Heart right ventricle (tissue), 16 donors: ENCODE measurements around the gene TBL2. TPM values are rescaled to one million over a fixed set of nuclear protein-coding genes. Genes with fewer than 3 reads are reported as not detected.

Experiments
- ATAC-seq, 8 donors: fragments of 200-7000 bp; cut with Tn5 transposase; one replicate each; pipeline ENCODE4 v1.9.1; 2020; ENCODE audit warnings: mild to moderate bottlenecking in 8 of 8, moderate library complexity in 8 of 8, moderate number of reproducible peaks in 1 of 8
- DNase-seq, 2 donors: peaks; one replicate each; pipeline ENCODE4 v3.0.0-alpha.2; 2020
- H3K27ac ChIP-seq, 10 donors: fragments of 200-600 bp; sonication (generic) in 2 of 10; one replicate each; pipeline versions ENCODE4 v1.5.0 to v1.8.0; 2020 to 2022; ENCODE audit warnings: mild to moderate bottlenecking in 3 of 10
- H3K27me3 ChIP-seq, 7 donors: fragments of 200-600 bp; one replicate each; pipeline ENCODE4 v1.8.0; 2021 to 2022; ENCODE audit warnings: mild to moderate bottlenecking in 2 of 7
- H3K36me3 ChIP-seq, 9 donors: fragments of 200-600 bp; sonication (generic) in 1 of 9; one replicate each; pipeline versions ENCODE4 v1.5.0 to v1.8.0; 2020 to 2022; ENCODE audit warnings: mild to moderate bottlenecking in 2 of 9
- H3K4me1 ChIP-seq, 9 donors: fragments of 200-600 bp; sonication (generic) in 1 of 9; one replicate each; pipeline versions ENCODE4 v1.5.0 to v1.8.0; 2020 to 2022; ENCODE audit warnings: mild to moderate bottlenecking in 4 of 9
- H3K4me3 ChIP-seq, 10 donors: fragments of 200-600 bp; sonication (generic) in 2 of 10; one replicate each; pipeline versions ENCODE4 v1.5.0 to v1.8.0; 2020 to 2022; ENCODE audit warnings: mild to moderate bottlenecking in 7 of 10, moderate library complexity in 2 of 10
- H3K9me3 ChIP-seq, 11 donors: fragments of 200-600 bp in 10 of 11; sonication (generic) in 2 of 11; one replicate each; pipeline versions ENCODE4 v1.5.0 to v1.8.0; 2013 to 2022; ENCODE audit warnings: mild to moderate bottlenecking in 2 of 11, control low read depth in 1 of 11, moderate library complexity in 1 of 11
- CTCF ChIP-seq, 9 donors: fragments of 200-600 bp; sonication (generic) in 2 of 9; IDR thresholded peaks; one replicate each; pipeline versions ENCODE4 v1.5.0 to v1.8.0; 2021 to 2022; ENCODE audit warnings: antibody characterized with exemption in 9 of 9, mild to moderate bottlenecking in 5 of 9, moderate library complexity in 1 of 9
- WGBS, 2 donors: extraction: QIAGEN DNeasy Blood & Tissue Kit; methylation state at CpG; one replicate each; pipeline ENCODE4 v1.1.7; 2013; ENCODE audit warnings: inconsistent platforms in 1 of 2; 5-methylcytosine and 5-hydroxymethylcytosine counted together
- intact Hi-C, 10 donors: fragments of 100-400 bp; cut with DNase I; formaldehyde crosslinking; loops; one replicate each; pipeline versions ENCODE4 v1.11.1 to v1.14.2; 2022
- polyA plus RNA-seq, 2 donors: library from polyadenylated mRNA; stranded (reverse); fragments of 200-250 nt; gene quantifications; one replicate each; pipeline ENCODE4 v1.2.3, GENCODE V29; 2013
- total RNA-seq, 10 donors: library from RNA; stranded (reverse); fragmentation: NEBNext Ultra II Directional in 3 of 10; extraction: Animal tissue kit (Norgen Biotek cat#: 25700) in 3 of 10; gene quantifications; one replicate each; pipeline versions ENCODE4 v1.2.1 to v1.2.4, GENCODE V29; 2021 to 2023
- donor health status: Arrhythmogenic right ventricular cardiomyopathy.
- donor health status: ischemic (EF 13 %, LVEDD 7.1; RV severe dilation, severe dysfunction).
- donor health status: healthy with polysubstance abuse.
- donor health status: DM: no; HTN: yes; CAD: no.
- donor health status: DM: no; HTN: no; CAD: no.
- donor health status: ischemic (EF 25% LVEDD 6.9; RV normal size, moderate dysfunction).
- donor health status: ischemic (EF 25% LVEDD 5.7; RV mildly dilated, moderate dysfunction).
- donor health status: healthy.
- donor health status: DM: yes; HTN: yes; CAD: no.
- donor health status: Ischemic cardiomyopathy.
- donor health status: ischemic (EF 35%, LVEDD 5.7; RV mildly dilated, moderate dysfunction).
- donor health status: nonischemic (EF 11% LVEDD 7.7; RV severe dilation, severe dysfunction).
- donor health status: DM: yes; HTN: yes; CAD: no.
- donor health status: PGD.
- donor health status: ischemic (EF 29% LVEDD 5.4; RV normal size, mild dysfunction).
- donor health status: nonischemic (EF 23%, LVEDD 6.1; RV moderate dilation, normal function).

Gene TBL2
- total and polyA plus RNA-seq, 12 donors = 6.9 to 22.1 (median 10.4) TPM

GRCh38 chr7:73623798-73624668 lies 45.7 kb upstream of the TBL2 start, which contains the start of gene MLXIPL:
MLXIPL (minus strand) TSS chr7:73624522; CDS start chr7:73624492, 30 bp downstream.
- intact Hi-C loops = no loop called here
- H3K4me1 ChIP-seq = peaks cover 0 to 22% (median 20%) of the 10 kb centered on the region in 9 donors
- no peak for TF ChIP-seq CTCF (IDR thresholded peaks at IDR 0.05)
- ATAC-seq (peak; percentile 75 to 94 (median 88)), DNase-seq (peak; percentile 57 to 78)
- no peak within 1 kb of the TSS for H3K27ac ChIP-seq
- H3K27me3 ChIP-seq = peaks cover 8 to 85% (median 77%) of the 10 kb centered on the region in 7 donors
- no peaks in the 10 kb centered on the region for H3K9me3 ChIP-seq
- H3K36me3 ChIP-seq = no peaks in the 10 kb centered on the region
- H3K4me3 ChIP-seq = peak within 1 kb of the TSS; percentile 19 to 56 (median 50)
- WGBS, 2 donors = 1 to 2% methylated on average over 73 to 80 of the region's 80 CpGs

GRCh38 chr7:73622909-73623797 lies 44.8 kb upstream of the TBL2 start:
- no peaks in the 10 kb centered on the region for H3K9me3 ChIP-seq
- peaks cover 8 to 79% (median 68%) of the 10 kb centered on the region in 7 donors for H3K27me3 ChIP-seq
- H3K27ac ChIP-seq = no peak overlapping the region
- no peaks in the 10 kb centered on the region for H3K36me3 ChIP-seq
- no peak for TF ChIP-seq CTCF (IDR thresholded peaks at IDR 0.05)
- 2 to 4% methylated on average over 54 to 58 of the region's 58 CpGs for WGBS, 2 donors
- H3K4me3 ChIP-seq = peak overlapping the region in 9 of 10 donors; percentile 24 to 56 (median 49)
- intact Hi-C loops = no loop called here
- H3K4me1 ChIP-seq = peaks cover 0 to 22% (median 20%) of the 10 kb centered on the region in 9 donors
- ATAC-seq = peak in 5 of 8 donors; percentile 31 to 66 (median 43)
- DNase-seq = peak in 1 of 2 donors; percentile 54

- no peak for ATAC-seq
- Histone ChIP-seq H3K36me3 (no peaks in the 10 kb centered on the region), H3K27me3 (peaks cover 8 to 72% (median 62%) of the 10 kb centered on the region in 7 donors), H3K4me1 (peaks cover 0 to 22% (median 20%) of the 10 kb centered on the region in 9 donors), H3K9me3 (no peaks in the 10 kb centered on the region), H3K4me3 (peak overlapping the region in 2 of 10 donors; percentile 47 to 49), H3K27ac (no peak overlapping the region)
- DNase-seq = no peak
- no peak for TF ChIP-seq CTCF (IDR thresholded peaks at IDR 0.05)
- WGBS, 2 donors = 24 to 28% methylated on average over 2 of the region's 2 CpGs
- intact Hi-C loops = no loop called here
These were observed 44.1 kb upstream of the TBL2 start for GRCh38 chr7:73622527-73622908.
